VCaP (cell line): ENCODE results near the gene NCKAP5.
"Not testable (repeated sequence)": the region's sequence is repeated elsewhere in the genome, so short reads cannot be mapped to it uniquely, and the experiment has no call there.

Experiments
- H3K27ac ChIP-seq: fragments of 450-650 bp; 2 replicates; pipeline ENCODE4 v1.5.1; 2017
- TF ChIP-seq, protein P1 (sequence below): fragments of 450-650 bp; conservative IDR thresholded peaks from 2 replicates; pipeline ENCODE4 v1.5.1; 2017; ENCODE audit warnings: mild to moderate bottlenecking, moderate library complexity

NCKAP5 gene

DNA sequence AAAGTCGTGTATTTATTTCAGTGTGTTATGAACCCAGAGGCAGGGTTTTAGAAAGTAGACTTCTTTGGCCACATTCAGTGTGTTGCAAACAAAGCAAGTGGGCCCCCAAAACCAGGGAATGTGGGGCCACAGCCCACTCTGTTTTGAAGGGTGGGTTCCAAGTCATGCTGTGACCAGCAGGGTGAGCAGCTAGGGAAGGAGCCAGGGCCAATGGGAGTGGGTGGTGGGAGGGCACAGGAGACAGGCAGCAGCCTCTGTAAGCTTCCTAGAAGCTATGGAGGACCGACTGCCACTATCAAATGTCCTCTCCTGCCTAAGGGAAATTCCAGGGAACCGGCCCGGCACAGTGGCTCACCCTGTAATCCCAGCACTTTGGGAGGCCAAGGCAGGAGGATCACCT is 847.9 kb downstream of the NCKAP5 start:
- H3K27ac ChIP-seq = no peak overlapping the region
- TF ChIP-seq, protein P1, sequence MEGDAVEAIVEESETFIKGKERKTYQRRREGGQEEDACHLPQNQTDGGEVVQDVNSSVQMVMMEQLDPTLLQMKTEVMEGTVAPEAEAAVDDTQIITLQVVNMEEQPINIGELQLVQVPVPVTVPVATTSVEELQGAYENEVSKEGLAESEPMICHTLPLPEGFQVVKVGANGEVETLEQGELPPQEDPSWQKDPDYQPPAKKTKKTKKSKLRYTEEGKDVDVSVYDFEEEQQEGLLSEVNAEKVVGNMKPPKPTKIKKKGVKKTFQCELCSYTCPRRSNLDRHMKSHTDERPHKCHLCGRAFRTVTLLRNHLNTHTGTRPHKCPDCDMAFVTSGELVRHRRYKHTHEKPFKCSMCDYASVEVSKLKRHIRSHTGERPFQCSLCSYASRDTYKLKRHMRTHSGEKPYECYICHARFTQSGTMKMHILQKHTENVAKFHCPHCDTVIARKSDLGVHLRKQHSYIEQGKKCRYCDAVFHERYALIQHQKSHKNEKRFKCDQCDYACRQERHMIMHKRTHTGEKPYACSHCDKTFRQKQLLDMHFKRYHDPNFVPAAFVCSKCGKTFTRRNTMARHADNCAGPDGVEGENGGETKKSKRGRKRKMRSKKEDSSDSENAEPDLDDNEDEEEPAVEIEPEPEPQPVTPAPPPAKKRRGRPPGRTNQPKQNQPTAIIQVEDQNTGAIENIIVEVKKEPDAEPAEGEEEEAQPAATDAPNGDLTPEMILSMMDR = no peak

DNA sequence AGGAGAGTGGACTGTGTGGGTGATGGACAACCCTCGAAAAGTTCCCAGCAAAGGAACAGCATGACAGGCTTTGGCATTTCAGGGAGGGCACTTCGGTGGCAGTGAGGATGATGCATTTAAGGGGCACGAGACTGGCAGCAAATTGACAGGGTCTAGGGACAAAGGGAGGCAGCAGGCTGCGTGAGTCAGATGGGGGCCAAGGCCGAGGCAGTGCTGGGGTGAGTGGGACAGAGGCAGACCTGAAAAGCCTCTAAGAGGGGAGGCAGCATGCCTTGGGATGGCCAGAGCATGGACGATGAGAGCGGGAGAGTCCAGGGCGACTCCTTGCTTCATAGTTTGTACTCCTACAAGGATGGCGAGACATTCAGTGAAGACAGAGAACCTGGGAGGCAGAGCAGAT is 848.8 kb downstream of the NCKAP5 start:
- H3K27ac ChIP-seq = no peak overlapping the region
- TF ChIP-seq, protein P1 = no peak

DNA sequence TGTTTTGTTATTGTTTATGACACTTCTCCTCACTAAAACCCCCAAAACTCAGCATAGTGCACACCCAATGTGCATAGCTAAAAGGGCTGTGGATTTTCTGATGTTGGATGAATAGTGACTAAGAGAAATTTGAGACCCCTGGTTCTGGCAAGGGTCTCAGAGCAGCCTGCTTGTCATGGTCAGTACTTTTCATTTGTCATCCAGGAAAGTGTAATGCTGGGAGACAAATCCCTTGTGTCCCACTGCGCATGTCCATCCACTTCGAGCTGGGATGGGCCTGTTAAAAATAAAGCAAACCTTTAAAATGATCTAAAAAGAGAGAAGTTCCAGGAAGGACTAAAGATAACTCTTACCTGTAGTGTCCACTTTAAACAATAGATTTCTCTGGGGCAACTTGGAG is 851.3 kb downstream of the NCKAP5 start:
- H3K27ac ChIP-seq = no peak overlapping the region
- TF ChIP-seq, protein P1 = no peak

DNA sequence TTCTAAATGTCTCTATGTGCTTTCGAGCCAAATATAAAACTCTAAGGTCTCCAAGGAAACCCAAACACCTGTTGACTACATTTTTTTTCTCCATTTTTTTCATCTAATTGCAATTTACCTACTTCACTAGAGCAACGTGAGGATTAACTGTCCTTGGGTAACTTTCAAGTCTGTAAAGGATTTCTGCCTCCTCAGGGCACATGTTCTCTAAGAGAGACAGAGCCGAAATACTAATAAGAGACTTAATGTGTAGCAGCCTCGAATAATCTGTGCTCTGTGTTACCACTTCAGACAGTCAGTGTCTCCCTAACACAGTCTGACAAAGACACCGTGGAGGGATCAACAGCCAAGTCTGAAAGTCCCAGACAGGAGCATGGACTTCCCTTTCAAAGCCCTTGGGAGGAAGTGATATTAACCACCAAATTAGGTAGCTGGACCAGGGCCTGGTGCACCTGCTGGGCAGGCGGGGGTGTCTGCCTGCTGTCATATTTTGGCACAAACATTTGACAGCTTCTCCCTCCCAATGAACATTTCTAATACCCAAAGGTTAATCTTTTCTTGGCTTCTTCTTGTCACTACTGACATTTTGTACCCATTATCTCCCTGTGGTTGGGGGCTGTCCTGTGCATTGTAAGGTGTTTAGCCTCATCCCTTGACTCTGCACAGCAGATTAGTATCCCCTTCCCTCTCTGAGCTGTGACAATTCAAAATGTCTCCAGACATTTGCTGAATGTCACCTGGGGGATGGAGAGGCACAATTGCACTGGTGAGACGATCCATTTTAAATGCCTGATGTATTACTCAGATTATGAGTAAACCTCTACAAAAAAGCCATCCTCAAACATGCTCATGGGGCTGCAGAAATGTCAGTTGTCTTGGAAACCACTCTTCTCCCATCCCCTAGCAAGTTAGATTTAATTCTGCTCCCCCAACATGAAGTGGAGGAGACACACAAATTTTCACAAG is 852.6 kb downstream of the NCKAP5 start:
- H3K27ac ChIP-seq = no peak overlapping the region
- TF ChIP-seq, protein P1 = no peak

DNA sequence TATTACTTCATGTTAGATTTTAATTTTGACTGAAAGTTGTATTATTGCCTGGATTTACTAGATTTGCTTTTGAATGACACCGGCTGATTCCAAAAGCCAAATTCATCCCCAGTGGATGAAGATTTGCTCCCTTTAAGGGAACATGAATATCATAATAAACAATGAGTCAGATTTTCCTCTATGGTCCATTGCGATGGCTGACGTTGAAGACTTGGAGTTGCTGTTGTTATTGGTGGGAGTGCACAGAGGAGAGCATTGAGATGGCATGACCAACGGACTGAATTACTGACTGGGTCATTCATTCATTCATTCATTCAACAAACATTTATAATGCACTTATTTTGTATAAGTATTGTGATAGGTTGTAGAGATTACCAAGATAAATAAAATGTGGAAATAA is 864.9 kb downstream of the NCKAP5 start:
- no peak overlapping the region for H3K27ac ChIP-seq
- TF ChIP-seq, protein P1 = no peak

DNA sequence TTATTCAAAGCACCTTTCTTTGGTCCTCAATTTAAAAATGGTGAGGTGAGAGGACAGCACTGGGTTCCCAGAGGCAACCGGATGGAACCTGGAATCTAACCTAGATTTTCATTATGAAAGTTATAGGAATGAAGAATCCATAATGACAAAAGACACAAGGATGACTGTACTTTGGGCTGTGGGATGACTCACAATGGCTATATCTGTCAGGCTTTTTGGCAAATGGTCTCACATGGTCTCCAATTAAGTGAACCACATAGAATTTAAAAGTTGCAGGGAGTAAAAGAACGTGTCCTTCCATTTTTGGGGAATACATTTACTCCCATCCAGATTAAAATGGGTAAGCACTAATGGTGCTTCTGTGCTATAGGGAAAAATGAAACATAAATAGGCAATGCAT is 866.5 kb downstream of the NCKAP5 start:
- TF ChIP-seq, protein P1 = no peak
- no peak overlapping the region for H3K27ac ChIP-seq

DNA sequence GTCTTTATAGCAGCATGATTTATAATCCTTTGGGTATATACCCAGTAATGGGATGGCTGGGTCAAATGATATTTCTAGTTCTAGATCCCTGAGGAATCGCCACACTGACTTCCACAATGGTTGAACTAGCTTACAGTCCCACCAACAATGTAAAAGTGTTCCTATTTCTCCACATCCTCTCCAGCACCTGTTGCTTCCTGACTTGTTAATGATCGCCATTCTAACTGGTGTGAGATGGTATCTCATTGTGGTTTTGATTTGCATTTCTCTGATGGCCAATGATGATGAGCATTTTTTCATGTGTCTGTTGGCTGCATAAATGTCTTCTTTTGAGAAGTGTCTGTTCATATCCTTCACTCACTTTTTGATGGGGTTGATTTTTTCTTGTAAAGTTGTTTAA is 868.5 kb downstream of the NCKAP5 start:
- not testable (repeated sequence) for H3K27ac ChIP-seq

DNA sequence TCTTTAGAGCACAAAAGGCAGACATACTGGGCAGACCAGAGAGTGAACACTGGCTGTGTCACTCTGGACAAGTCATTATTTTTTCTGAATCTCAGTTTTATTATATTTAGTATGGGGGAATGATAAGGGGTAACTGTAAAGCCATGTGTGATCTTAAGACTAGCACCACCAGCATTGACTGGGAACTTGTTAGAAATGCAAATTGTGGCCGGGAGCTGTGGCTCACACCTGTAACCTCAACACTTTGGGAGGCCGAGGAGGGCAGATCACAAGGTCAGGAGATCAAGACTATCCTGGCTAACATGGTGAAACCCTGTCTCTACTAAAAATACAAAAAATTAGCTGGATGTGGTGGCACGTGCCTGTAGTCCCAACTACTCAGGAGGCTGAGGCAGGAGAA is 869.9 kb downstream of the NCKAP5 start:
- not testable (repeated sequence) for H3K27ac ChIP-seq
